ENCODE measurements around the gene GSTA2.

DNA sequence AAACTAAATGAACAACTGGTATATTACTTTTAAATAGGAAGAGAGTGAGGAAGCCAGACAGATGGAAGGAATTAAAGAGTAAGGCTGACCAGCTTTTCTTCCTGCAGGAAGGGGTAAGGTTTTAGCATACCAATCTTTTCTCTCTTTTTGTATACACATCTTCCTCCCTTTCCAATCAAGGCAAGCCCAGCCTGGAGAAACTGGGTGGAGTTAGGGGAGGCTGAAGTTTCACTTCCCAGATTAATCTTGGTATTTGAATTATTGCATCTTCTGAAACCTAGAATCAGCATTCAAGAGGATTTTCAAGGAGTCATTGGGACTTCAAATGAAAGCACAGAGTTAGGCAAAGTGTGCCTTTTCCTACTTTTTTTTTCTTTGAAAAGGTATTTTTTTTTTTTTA lies 59.2 kb downstream of the GSTA2 start:
- TF ChIP-seq CTCF (conservative IDR thresholded peaks at IDR 0.05; ENCODE audit: low read length), result no peak
- no peak for TF ChIP-seq EZH2phosphoT487 (IDR thresholded peaks at IDR 0.05; ENCODE audit: borderline replicate concordance, low read depth, low read length)

All from OCI-LY7 (cell line).